HFF-Myc (cell line): ENCODE measurements around the gene TRPT1.

Experiments
- DNase-seq: peaks from one replicate; pipeline ENCODE4 v3.0.0-alpha.2; 2011; ENCODE audit warnings: low read depth; ENCODE audit errors: extremely low read depth
- H3K4me3 ChIP-seq: replicated peaks from 2 replicates; pipeline ENCODE4 v1.5.1; 2011; ENCODE audit warnings: low read depth, mild to moderate bottlenecking, control low read depth, low read length
- CTCF ChIP-seq: IDR thresholded peaks from 2 replicates; pipeline ENCODE4 v1.5.1; 2012; ENCODE audit warnings: mild to moderate bottlenecking, low read depth, low read length, control low read depth; ENCODE audit errors: missing control alignments

TRPT1 gene

GRCh38 chr11:64225608-64226506, at the start of gene TRPT1, which contains the start of gene NUDT22:
TRPT1 (minus strand) TSS chr11:64226186; CDS start chr11:64225860, 326 bp downstream.
NUDT22 (plus strand) TSS chr11:64226274; CDS start chr11:64226653, 379 bp downstream.
- H3K4me3 ChIP-seq, result peak within 1 kb of the TSS; percentile 84
- no peak for DNase-seq
- TF ChIP-seq CTCF, result no peak

- H3K4me3 ChIP-seq, result no peak overlapping the region
- DNase-seq, result no peak
- no peak for TF ChIP-seq CTCF
These were observed 49.2 kb upstream of the TRPT1 start for GRCh38 chr11:64275031-64275800.

- peak overlapping the region; percentile 69 for H3K4me3 ChIP-seq
These were observed 43.7 kb upstream of the TRPT1 start for GRCh38 chr11:64269540-64270220.

GRCh38 chr11:64268893-64269539, 43.0 kb upstream of the TRPT1 start:
- peak overlapping the region; percentile 69 for H3K4me3 ChIP-seq
- TF ChIP-seq CTCF, result no peak
- no peak for DNase-seq

More at GRCh38 chr11:64269540-64270220, 43.7 kb upstream of the TRPT1 start:
- TF ChIP-seq CTCF, result no peak
- peak; percentile 100 for DNase-seq

GRCh38 chr11:64268025-64268892, 42.3 kb upstream of the TRPT1 start:
- DNase-seq, result no peak
- TF ChIP-seq CTCF, result no peak
- H3K4me3 ChIP-seq, result peak overlapping the region; percentile 69
